GM18951 (cell line): ENCODE results near the gene SORCS2.

ENCODE experiments used
- POLR2A ChIP-seq: IDR thresholded peaks from 4 replicates; pipeline ENCODE4 v1.6.1; 2011; ENCODE audit warnings: mild to moderate bottlenecking; ENCODE audit not compliant: insufficient read length, insufficient read depth; ENCODE audit errors: extremely low read depth
- in situ Hi-C: fragments of 300-500 bp; cut with MboI; formaldehyde crosslinking; loops from one replicate; pipeline ENCODE4 v1.12.0; 2022; ENCODE audit warnings: low sequenced_read_pairs, mixed read lengths, inconsistent platforms; ENCODE audit not compliant: unreplicated experiment

SORCS2 gene

DNA sequence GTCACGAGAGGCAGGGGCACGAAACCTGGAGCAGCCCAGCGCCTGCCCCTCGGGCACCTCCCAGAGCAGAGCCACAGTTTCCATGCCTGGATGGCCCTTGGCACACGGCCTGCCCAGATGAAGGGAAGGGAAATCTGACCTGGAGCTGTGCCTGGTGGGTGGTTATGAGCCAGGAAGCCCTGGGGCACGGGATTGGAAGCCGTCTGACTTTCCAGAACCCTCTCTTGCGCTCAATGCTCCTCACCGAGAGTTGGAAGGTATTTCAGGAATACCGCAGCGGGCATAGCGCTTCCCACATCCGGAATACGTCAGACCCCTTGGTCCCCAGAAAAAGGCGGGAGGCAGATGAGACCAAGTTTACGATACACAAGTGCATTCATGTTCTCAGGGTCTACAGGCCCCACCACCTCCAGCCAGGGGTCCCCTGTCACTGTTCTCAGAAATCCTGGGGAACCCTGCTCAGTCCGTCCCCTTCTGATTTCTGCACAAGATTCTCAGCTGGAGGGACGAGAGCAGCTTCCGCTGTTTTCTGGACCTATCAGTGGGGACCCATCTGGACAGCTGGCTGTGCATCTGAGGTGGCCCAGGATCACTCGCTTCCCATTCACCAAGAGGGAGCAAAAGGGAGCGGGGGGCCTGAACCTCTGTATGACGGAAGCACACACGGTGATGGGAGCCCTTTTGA, 574.5 kb downstream of the SORCS2 start:
- in situ Hi-C loops = no loop called here
- TF ChIP-seq POLR2A = no peak

DNA sequence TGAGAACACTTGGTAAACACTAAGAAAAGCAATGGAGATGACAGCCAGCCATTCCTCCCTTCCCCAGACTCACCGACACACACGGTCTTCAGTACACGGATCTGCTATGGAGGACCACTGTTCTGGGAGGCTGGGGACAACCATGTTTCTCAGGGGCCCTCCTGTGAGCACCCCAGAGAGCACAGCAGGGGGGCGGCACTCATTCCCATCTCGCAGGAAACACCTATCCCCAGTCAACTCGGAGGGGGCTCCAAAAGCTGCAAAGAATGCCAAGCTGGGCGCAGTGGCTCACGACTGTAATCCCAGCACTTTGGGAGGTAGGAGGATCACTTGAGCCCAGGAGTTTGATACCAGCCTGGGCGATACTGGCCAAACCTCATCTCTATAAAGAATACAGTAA, 575.2 kb downstream of the SORCS2 start:
- in situ Hi-C loops = no loop called here
- TF ChIP-seq POLR2A = no peak

DNA sequence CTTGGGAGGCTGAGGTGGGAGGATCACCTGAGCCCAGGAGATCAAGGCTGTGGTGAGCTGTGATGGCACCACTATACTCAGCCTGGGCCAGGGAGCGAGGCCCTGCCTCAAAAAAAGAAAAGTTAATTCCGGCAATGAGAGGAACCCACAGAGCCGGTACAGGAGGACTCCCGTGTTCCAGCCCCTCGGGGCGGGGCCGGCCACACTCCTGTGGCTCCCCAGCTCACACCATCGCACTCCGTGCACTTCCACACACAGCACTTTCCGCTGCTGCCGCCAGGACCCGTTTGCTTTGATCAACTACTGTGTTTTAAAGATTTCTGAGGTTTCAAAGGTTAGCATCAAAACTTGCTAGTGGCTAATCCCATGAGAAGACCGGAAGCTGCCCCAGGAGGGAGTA, 575.6 kb downstream of the SORCS2 start:
- in situ Hi-C loops = no loop called here
- no peak for TF ChIP-seq POLR2A

DNA sequence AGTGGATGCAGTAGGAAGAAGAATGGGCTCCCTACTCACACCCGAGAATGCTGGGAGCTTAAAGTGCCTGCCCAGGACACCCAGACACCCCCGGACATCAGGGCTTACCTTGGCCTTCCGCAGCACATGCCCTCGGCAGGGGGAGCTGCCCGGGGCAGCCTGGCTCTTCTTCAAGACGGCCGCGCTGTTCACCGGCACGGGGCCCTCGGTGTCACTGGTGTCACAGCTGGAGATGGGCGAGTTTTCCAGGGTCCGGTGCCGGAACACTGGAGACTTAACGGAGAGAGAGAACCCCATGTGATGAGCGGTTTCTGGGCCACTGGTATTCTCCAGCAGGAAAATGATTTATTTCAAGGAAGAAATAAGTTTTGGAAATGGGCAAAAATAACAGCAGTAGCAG, 576.4 kb downstream of the SORCS2 start:
- in situ Hi-C loops = no loop called here
- TF ChIP-seq POLR2A = no peak

- in situ Hi-C loops = no loop called here
- no peak for TF ChIP-seq POLR2A
Observed at GRCh38 chr4:7769396-7770223, 577.3 kb downstream of the SORCS2 start.

DNA sequence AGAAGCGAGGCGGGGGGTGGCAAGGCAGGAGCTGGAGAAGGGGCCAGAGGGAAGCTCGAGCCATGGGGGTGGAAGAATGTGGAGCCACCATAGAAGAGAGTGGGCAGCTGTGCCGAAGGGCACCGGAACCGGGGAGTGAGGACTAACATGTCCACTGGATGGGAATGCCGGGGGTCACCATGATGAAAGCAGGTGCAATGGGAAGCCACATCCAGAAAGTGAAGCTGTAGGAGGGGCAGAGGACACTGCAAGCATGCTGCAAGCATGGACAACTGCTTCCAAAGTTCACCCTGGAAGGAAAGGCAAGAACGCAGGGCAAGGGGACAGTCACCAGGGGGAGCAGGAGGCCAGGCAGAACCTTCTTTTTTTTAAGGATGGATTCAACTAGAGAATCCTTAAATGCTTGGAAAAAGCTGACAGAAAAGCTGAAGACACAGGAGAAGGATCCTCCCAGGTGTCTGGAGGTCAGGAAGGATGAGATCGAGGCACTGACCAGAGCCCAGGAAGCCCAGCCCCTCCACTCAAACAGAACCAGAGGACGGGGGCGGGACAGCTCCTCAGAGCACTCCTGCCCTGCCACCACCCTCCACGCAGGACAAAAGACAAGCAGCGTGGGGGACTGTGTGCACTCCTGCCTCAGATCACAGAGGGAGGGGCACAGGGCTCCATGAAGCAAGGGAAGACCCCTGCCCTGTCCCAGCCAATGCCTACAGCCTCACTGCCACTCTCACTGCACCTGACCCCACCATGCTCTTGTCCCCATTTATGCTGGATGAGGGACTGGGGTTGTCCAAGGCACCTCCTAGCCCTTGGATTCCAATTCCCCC, 578.1 kb downstream of the SORCS2 start:
- TF ChIP-seq POLR2A = no peak
- in situ Hi-C loops = no loop called here

DNA sequence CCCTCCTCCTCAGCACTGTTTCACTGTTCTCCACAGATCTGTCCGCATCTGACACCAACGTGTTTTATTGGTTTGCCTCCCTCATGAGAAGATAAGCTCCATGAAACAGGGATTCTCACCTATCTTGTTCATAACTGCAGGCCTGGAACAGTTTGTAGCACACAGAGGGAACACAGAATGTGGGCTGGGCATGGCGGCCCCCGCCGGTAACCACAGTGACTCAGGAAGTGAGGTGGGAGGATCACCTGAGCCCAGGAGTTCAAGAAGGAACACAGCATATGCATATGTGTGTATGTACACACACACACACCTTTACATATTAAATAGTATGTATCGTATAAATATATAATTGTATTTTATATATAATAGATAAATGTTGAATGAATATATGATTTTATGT, 578.7 kb downstream of the SORCS2 start:
- in situ Hi-C loops = no loop called here
- no peak for TF ChIP-seq POLR2A

DNA sequence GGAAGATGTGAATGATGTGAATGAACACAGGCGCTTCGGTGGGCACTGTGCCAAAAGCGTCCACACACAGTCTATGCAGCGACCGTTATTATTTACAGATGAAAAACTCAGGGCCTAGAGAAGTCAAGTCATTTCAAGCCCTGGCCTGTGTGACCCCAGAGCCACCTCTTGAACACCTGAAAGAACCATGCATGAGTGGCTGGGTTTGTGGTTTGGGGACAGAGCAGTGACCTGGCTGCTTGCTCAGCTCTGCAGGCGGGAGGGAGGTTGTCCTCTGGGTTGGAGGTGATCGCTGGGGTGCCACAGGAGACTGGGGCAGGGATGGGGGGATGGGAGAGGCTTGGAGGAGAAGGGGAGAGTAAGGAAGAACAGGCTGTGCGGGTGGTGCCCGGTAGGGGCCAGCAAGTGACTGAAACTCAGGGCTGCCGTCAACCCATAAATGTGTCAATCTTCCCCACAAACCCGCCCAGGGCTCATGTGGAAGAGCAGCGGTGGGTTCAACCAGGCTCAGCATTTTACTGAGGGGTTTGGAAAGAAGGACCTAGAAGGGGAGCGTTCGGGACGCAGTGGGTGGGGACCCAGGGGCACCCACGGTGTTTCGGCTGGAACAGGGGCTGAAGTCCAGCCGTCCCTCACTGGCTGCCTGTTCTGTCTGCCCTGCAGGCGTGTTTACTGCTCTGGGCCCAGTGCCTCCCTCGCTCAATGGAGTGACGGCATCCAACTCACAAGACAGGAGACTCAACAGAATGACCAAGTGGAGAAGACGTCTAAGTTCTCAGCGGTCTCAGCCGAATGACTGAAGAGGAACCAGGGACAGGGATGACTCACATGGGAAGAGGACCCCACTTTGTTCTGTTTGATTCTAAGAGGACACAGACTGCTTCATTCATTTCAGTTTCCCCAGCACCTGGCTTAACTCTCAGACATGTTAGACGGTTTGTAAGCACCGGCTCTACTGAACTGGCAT, 579.5 kb downstream of the SORCS2 start:
- in situ Hi-C loops = no loop called here
- TF ChIP-seq POLR2A = no peak

- in situ Hi-C loops = no loop called here
- TF ChIP-seq POLR2A = no peak
Observed at GRCh38 chr4:7772711-7773385, 580.5 kb downstream of the SORCS2 start.

GRCh38 chr4:7773401-7774180, 581.3 kb downstream of the SORCS2 start:
- in situ Hi-C loops = no loop called here
- TF ChIP-seq POLR2A = no peak
